H9 (cell line): Measurements from ENCODE around the gene CCDC88C. TPM values are rescaled to one million over a fixed set of nuclear protein-coding genes. Genes with fewer than 3 reads are reported as not detected.

Source experiments
- DNase-seq: peaks from one replicate; pipeline ENCODE4 v3.0.0-alpha.2; 2017
- H2AFZ ChIP-seq: one replicate; pipeline ENCODE4 v1.6.1; 2013; ENCODE audit warnings: mild to moderate bottlenecking, low read length, control low read depth, moderate library complexity
- H2AK5ac ChIP-seq: 2 replicates; pipeline ENCODE4 v1.6.1; 2013; ENCODE audit warnings: low read length, control low read depth, mixed read lengths; ENCODE audit not compliant: insufficient read length
- H2BK120ac ChIP-seq: one replicate; pipeline ENCODE4 v1.6.1; 2013; ENCODE audit warnings: low read depth, mild to moderate bottlenecking, low read length, control low read depth, inconsistent platforms; ENCODE audit not compliant: poor library complexity, severe bottlenecking
- H2BK12ac ChIP-seq: 2 replicates; pipeline ENCODE4 v1.6.1; 2013; ENCODE audit warnings: low read length, control low read depth, mixed read lengths, low read depth; ENCODE audit not compliant: insufficient read length
- H2BK15ac ChIP-seq: 2 replicates; pipeline ENCODE4 v1.6.1; 2013; ENCODE audit warnings: low read depth, low read length, control low read depth
- H2BK20ac ChIP-seq: one replicate; pipeline ENCODE4 v1.6.1; 2013; ENCODE audit warnings: low read depth, mild to moderate bottlenecking, low read length, control low read depth, inconsistent platforms; ENCODE audit not compliant: poor library complexity, severe bottlenecking
- H2BK5ac ChIP-seq: 2 replicates; pipeline ENCODE4 v1.6.1; 2013; ENCODE audit warnings: low read length, control low read depth, mixed read lengths; ENCODE audit not compliant: insufficient read length
- H3K14ac ChIP-seq: 2 replicates; pipeline ENCODE4 v1.6.1; 2013; ENCODE audit warnings: low read length, control low read depth; ENCODE audit not compliant: insufficient read depth
- H3K18ac ChIP-seq: 2 replicates; pipeline ENCODE4 v1.6.1; 2013; ENCODE audit warnings: low read depth, mild to moderate bottlenecking, mixed read lengths, low read length, control low read depth; ENCODE audit not compliant: insufficient read length
- H3K23ac ChIP-seq: 2 replicates; pipeline ENCODE4 v1.6.1; 2013; ENCODE audit warnings: low read length, control low read depth, mixed read lengths, low read depth; ENCODE audit not compliant: insufficient read length
- H3K23me2 ChIP-seq: 2 replicates; pipeline ENCODE4 v1.6.1; 2013; ENCODE audit warnings: low read depth, mild to moderate bottlenecking, mixed read lengths, low read length, control low read depth; ENCODE audit not compliant: insufficient read length, poor library complexity, severe bottlenecking
- H3K27ac ChIP-seq: 2 replicates; pipeline ENCODE4 v1.5.1; 2013; ENCODE audit warnings: low read length, control low read depth, mixed read lengths, low read depth; ENCODE audit not compliant: insufficient read length
- H3K27me3 ChIP-seq: 2 replicates; pipeline ENCODE4 v1.6.1; 2013; ENCODE audit warnings: low read length, control low read depth, inconsistent platforms; ENCODE audit not compliant: insufficient read depth
- H3K4ac ChIP-seq: 2 replicates; pipeline ENCODE4 v1.6.1; 2013; ENCODE audit warnings: low read depth, mild to moderate bottlenecking, control low read depth, inconsistent platforms, low read length, moderate library complexity
- H3K4me1 ChIP-seq: 2 replicates; pipeline ENCODE4 v1.6.1; 2013; ENCODE audit warnings: low read length, control low read depth, inconsistent platforms; ENCODE audit not compliant: insufficient read depth
- H3K4me2 ChIP-seq: 2 replicates; pipeline ENCODE4 v1.6.1; 2013; ENCODE audit warnings: low read length, control low read depth, mixed read lengths; ENCODE audit not compliant: insufficient read length, insufficient read depth
- H3K56ac ChIP-seq: 2 replicates; pipeline ENCODE4 v1.6.1; 2013; ENCODE audit warnings: low read depth, mild to moderate bottlenecking, mixed read lengths, low read length, control low read depth; ENCODE audit not compliant: insufficient read length
- H3K79me1 ChIP-seq: 2 replicates; pipeline ENCODE4 v1.6.1; 2013; ENCODE audit warnings: low read depth, mild to moderate bottlenecking, moderate library complexity, low read length, control low read depth, inconsistent platforms; ENCODE audit not compliant: insufficient read depth, poor library complexity, severe bottlenecking
- H3K79me2 ChIP-seq: 2 replicates; pipeline ENCODE4 v1.6.1; 2013; ENCODE audit warnings: low read length, control low read depth, inconsistent platforms; ENCODE audit not compliant: insufficient read depth
- H3K9ac ChIP-seq: 2 replicates; pipeline ENCODE4 v1.6.1; 2013; ENCODE audit warnings: low read length, control low read depth, mixed read lengths; ENCODE audit not compliant: insufficient read length; ENCODE audit errors: extremely low read depth
- H3K9me3 ChIP-seq: one replicate; pipeline ENCODE4 v1.6.1; 2013; ENCODE audit warnings: low read depth, low read length, inconsistent platforms; ENCODE audit not compliant: control insufficient read depth
- H3T11ph ChIP-seq: one replicate; pipeline ENCODE4 v1.6.1; 2013; ENCODE audit warnings: mild to moderate bottlenecking, low read length, control low read depth, inconsistent platforms
- H4K20me1 ChIP-seq: one replicate; pipeline ENCODE4 v1.6.1; 2013; ENCODE audit not compliant: control insufficient read depth, insufficient read length, insufficient read depth
- H4K5ac ChIP-seq: 2 replicates; pipeline ENCODE4 v1.6.1; 2013; ENCODE audit warnings: low read depth, mild to moderate bottlenecking, mixed read lengths, low read length, control low read depth; ENCODE audit not compliant: insufficient read length
- H4K8ac ChIP-seq: replicated peaks from 2 replicates; pipeline ENCODE4 v1.6.1; 2013; ENCODE audit warnings: low read length, control low read depth, mixed read lengths, low read depth; ENCODE audit not compliant: insufficient read length
- H4K91ac ChIP-seq: 2 replicates; pipeline ENCODE4 v1.6.1; 2013; ENCODE audit warnings: low read depth, mild to moderate bottlenecking, moderate library complexity, mixed read lengths, low read length, control low read depth; ENCODE audit not compliant: insufficient read length
- H3K27ac Mint-ChIP-seq, 3 experiments: 2 replicates in 2 of 3; 3 replicates in 1 of 3; pipeline ENCODE4 v1.8.0; 2020 to 2021; ENCODE audit warnings: mixed read lengths in 3 of 3, mild to moderate bottlenecking in 1 of 3, moderate library complexity in 1 of 3
- H3K27me3 Mint-ChIP-seq: 2 replicates; pipeline ENCODE4 v1.8.0; 2021; ENCODE audit warnings: low read depth, mild to moderate bottlenecking, moderate library complexity, mixed read lengths
- H3K36me3 Mint-ChIP-seq, 3 experiments: 2 replicates in 2 of 3; 3 replicates in 1 of 3; pipeline ENCODE4 v1.8.0; 2020 to 2021; ENCODE audit warnings: low read depth in 3 of 3, mixed read lengths in 3 of 3; ENCODE audit not compliant: insufficient read depth in 1 of 3
- H3K4me1 Mint-ChIP-seq, 2 experiments: 2 replicates each; pipeline ENCODE4 v1.8.0; 2020; ENCODE audit warnings: mixed read lengths in 2 of 2
- H3K4me3 Mint-ChIP-seq, 2 experiments: 2 replicates in 1 of 2; 3 replicates in 1 of 2; pipeline ENCODE4 v1.8.0; 2020 to 2021; ENCODE audit warnings: mild to moderate bottlenecking in 2 of 2, mixed read lengths in 2 of 2, moderate library complexity in 1 of 2
- H3K9me3 Mint-ChIP-seq, 2 experiments: 2 replicates in 1 of 2; 3 replicates in 1 of 2; pipeline ENCODE4 v1.8.0; 2020; ENCODE audit warnings: mild to moderate bottlenecking in 2 of 2, mixed read lengths in 2 of 2, moderate library complexity in 1 of 2
- CTCF ChIP-seq: fragments of 200-600 bp; sonication (generic); conservative IDR thresholded peaks from 3 replicates; pipeline ENCODE4 v1.8.0; 2021; ENCODE audit warnings: antibody characterized with exemption, mild to moderate bottlenecking
- WGBS: extraction: QIAGEN DNeasy Blood & Tissue Kit; methylation state at CpG from one replicate; pipeline ENCODE4 v1.1.7; 2013; ENCODE audit warnings: missing lambda C conversion rate, low lambda C conversion rate, mixed read lengths; ENCODE audit not compliant: insufficient read length; ENCODE audit errors: extremely low coverage; 5-methylcytosine and 5-hydroxymethylcytosine counted together
- total RNA-seq: library from RNA; stranded (reverse); gene quantifications from 2 replicates; pipeline ENCODE4 v1.2.1, GENCODE V29; 2021

CCDC88C gene
- total RNA-seq, 1 experiment from 2014 or later = 52.4 TPM

GRCh38 chr14:91293281-91293680 lies 124.3 kb downstream of the CCDC88C start:
- H3K27ac ChIP-seq = no peak overlapping the region
- H3K27me3 Mint-ChIP-seq = no peaks in the 10 kb centered on the region
- no CpG with 5 or more reads among the region's 12 CpGs for WGBS
- H2BK20ac ChIP-seq = no peak overlapping the region
- H4K8ac ChIP-seq = no peak overlapping the region
- no peak overlapping the region for H4K91ac ChIP-seq
- H3K79me2 ChIP-seq = no peaks in the 10 kb centered on the region
- H2BK5ac ChIP-seq = no peak overlapping the region
- H3K4me1 Mint-ChIP-seq = no peaks in the 10 kb centered on the region
- TF ChIP-seq CTCF = no peak
- H3K27me3 ChIP-seq = no peaks in the 10 kb centered on the region
- no peak overlapping the region for H3K56ac ChIP-seq
- H3K27ac Mint-ChIP-seq = peak overlapping the region in 1 of 3 experiments; percentile 49; a peak in 1 of 7 replicates
- H3K14ac ChIP-seq = no peak overlapping the region
- no peak overlapping the region for H3K4ac ChIP-seq
- no peak overlapping the region for H3T11ph ChIP-seq
- no peaks in the 10 kb centered on the region for H3K9me3 Mint-ChIP-seq
- no peak overlapping the region for H2BK12ac ChIP-seq
- no peaks in the 10 kb centered on the region for H3K9me3 ChIP-seq
- H2BK120ac ChIP-seq = no peak overlapping the region
- H2BK15ac ChIP-seq = no peak overlapping the region
- peak overlapping the region; percentile 1 for H4K5ac ChIP-seq
- H3K36me3 Mint-ChIP-seq = peaks cover 30 to 88% (median 49%) of the 10 kb centered on the region in 3 experiments; a peak in 6 of 7 replicates
- H3K4me2 ChIP-seq = no peak overlapping the region
- H3K4me3 Mint-ChIP-seq = no peak overlapping the region
- no peak overlapping the region for H3K23ac ChIP-seq
- H3K18ac ChIP-seq = no peak overlapping the region
- no peaks in the 10 kb centered on the region for H3K79me1 ChIP-seq
- H4K20me1 ChIP-seq = peaks cover 2% of the 10 kb centered on the region
- H3K23me2 ChIP-seq = no peaks in the 10 kb centered on the region
- no peak overlapping the region for H2AFZ ChIP-seq
- H2AK5ac ChIP-seq = no peak overlapping the region
- H3K9ac ChIP-seq = no peak overlapping the region
- DNase-seq = no peak
- H3K4me1 ChIP-seq = no peaks in the 10 kb centered on the region
